Transverse colon (tissue), 4 donors: Measurements from ENCODE around the gene PVALEF. TPM values are rescaled to one million over a fixed set of nuclear protein-coding genes. Genes with fewer than 3 reads are reported as not detected.

Experiments used
- DNase-seq: peaks from one replicate; pipeline ENCODE4 v3.0.0-alpha.2; 2019
- H3K27ac ChIP-seq, 4 donors: fragments of 200-600 bp; sonication (generic); 2 replicates each; pipeline ENCODE4 v1.5.1; 2016 to 2018; ENCODE audit warnings: inconsistent platforms in 4 of 4
- H3K27me3 ChIP-seq: fragments of 200-600 bp; sonication (generic); 2 replicates; pipeline ENCODE4 v1.5.1; 2017; ENCODE audit warnings: inconsistent platforms
- H3K36me3 ChIP-seq, 4 donors: fragments of 200-600 bp; sonication (generic); 2 replicates each; pipeline ENCODE4 v1.5.1; 2017 to 2019; ENCODE audit warnings: inconsistent platforms in 4 of 4
- H3K4me1 ChIP-seq, 4 donors: fragments of 200-600 bp; sonication (generic); 2 replicates each; pipeline ENCODE4 v1.5.1; 2017 to 2020; ENCODE audit warnings: inconsistent platforms in 4 of 4
- H3K4me3 ChIP-seq, 4 donors: fragments of 200-600 bp; sonication (generic); 1 replicate in 1 of 4; 2 replicates in 3 of 4; pipeline versions ENCODE4 v1.5.1 to v1.6.1; 2017 to 2019; ENCODE audit warnings: inconsistent platforms in 4 of 4
- H3K9me3 ChIP-seq, 2 donors: fragments of 200-600 bp; sonication (generic); 2 replicates each; pipeline ENCODE4 v1.5.1; 2017 to 2019; ENCODE audit warnings: inconsistent platforms in 2 of 2
- CTCF ChIP-seq, 5 experiments: fragments of 200-600 bp in 3 of 5; fragments of 450-650 bp in 2 of 5; sonication (generic) in 3 of 5; IDR thresholded peaks; 1 replicate in 2 of 5; 2 replicates in 3 of 5; pipeline ENCODE4 v1.5.1; 2016 to 2017; ENCODE audit warnings: antibody characterized with exemption in 5 of 5, inconsistent platforms in 3 of 5, mild to moderate bottlenecking in 2 of 5, moderate library complexity in 1 of 5
- EP300 ChIP-seq: sonication (generic); formaldehyde crosslinking; IDR thresholded peaks from one replicate; pipeline ENCODE4 v1.6.1; 2017; ENCODE audit warnings: antibody characterized with exemption, low read depth
- POLR2A ChIP-seq: fragments of 450-650 bp; IDR thresholded peaks from one replicate; pipeline ENCODE4 v1.6.1; 2016; ENCODE audit warnings: antibody characterized with exemption, mild to moderate bottlenecking, moderate library complexity
- POLR2AphosphoS5 ChIP-seq, 3 donors: sonication (generic); formaldehyde crosslinking; IDR thresholded peaks; one replicate each; pipeline ENCODE4 v1.6.1; 2016; ENCODE audit warnings: antibody characterized with exemption in 3 of 3
- WGBS, 2 donors: methylation state at CpG; one replicate each; pipeline ENCODE4 v1.1.5; 2018; ENCODE audit warnings: low coverage in 1 of 2; 5-methylcytosine and 5-hydroxymethylcytosine counted together
- in situ Hi-C, 4 donors: fragments of 200-750 bp; cut with MboI; loops; one replicate each; pipeline versions ENCODE4 v1.15.0 to v1.15.1; 2017; ENCODE audit warnings: low sequenced_read_pairs in 3 of 4, low pct_ligation_motif_present in 1 of 4, low pct_unique_long_range_greater_than_20kb in 1 of 4
- intact Hi-C: fragments of 100-400 bp; cut with DNase I; formaldehyde crosslinking; loops from one replicate; pipeline ENCODE4 v1.15.1; 2023; ENCODE audit warnings: low total_unique reads
- total RNA-seq, 4 donors: library from RNA; depleted of rRNA; stranded (reverse); fragments of >200 nt; gene quantifications; one replicate each; pipeline ENCODE4 v1.1.0, GENCODE V29; 2016

Gene PVALEF
- total RNA-seq, 4 donors from 2014 or later, result not detected

DNA sequence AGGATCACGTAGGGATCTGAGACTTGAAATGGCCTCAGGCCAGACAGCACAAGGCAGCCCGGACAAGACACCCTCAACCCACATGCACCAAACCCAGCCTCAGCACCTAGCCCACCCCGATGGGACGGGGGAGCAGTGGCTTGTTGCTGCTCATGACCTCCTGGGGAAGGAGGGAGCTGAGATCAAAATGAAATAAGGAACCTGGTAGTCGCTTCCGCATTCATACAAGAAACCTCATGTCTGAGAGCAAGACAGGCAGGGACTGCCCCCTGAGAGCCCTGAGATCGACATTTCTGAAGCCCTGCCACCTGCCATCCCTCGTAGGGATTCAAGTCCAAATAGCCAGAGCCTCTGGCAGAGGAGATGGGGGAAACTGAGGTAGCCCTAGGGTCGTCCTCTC, 63.1 kb downstream of the PVALEF start:
- H3K9me3 ChIP-seq, result no peaks in the 10 kb centered on the region
- TF ChIP-seq POLR2AphosphoS5 (IDR thresholded peaks at IDR 0.05) (no peak), CTCF (IDR thresholded peaks at IDR 0.05) (no peak), EP300 (no peak), POLR2A (no peak)
- 74 to 100% methylated on average over 3 to 9 of the region's 9 CpGs for WGBS, 2 donors
- intact Hi-C loops (no loop called here), in situ Hi-C loops (no loop called here)
- peaks cover 0 to 8% (median 0%) of the 10 kb centered on the region in 4 donors for H3K36me3 ChIP-seq
- peak overlapping the region in 1 of 4 donors; percentile 18 for H3K27ac ChIP-seq
- no peaks in the 10 kb centered on the region for H3K27me3 ChIP-seq
- peaks cover 0 to 5% (median 5%) of the 10 kb centered on the region in 4 donors for H3K4me1 ChIP-seq
- no peak for DNase-seq
- H3K4me3 ChIP-seq, result no peak overlapping the region

- intact Hi-C loops, result no loop called here
- H3K27ac ChIP-seq, result no peak overlapping the region
- no peaks in the 10 kb centered on the region for H3K27me3 ChIP-seq
- H3K4me1 ChIP-seq, result no peaks in the 10 kb centered on the region
- no peak overlapping the region for H3K4me3 ChIP-seq
- no peak for TF ChIP-seq CTCF (IDR thresholded peaks at IDR 0.05)
- TF ChIP-seq POLR2A, result no peak
- TF ChIP-seq EP300, result no peak
- TF ChIP-seq POLR2AphosphoS5 (IDR thresholded peaks at IDR 0.05), result no peak
- no peaks in the 10 kb centered on the region for H3K9me3 ChIP-seq
- peaks cover 0 to 8% (median 0%) of the 10 kb centered on the region in 4 donors for H3K36me3 ChIP-seq
- DNase-seq, result no peak
- WGBS, 2 donors, result 87% methylated on average over 26 of the region's 32 CpGs; no CpG with 5 or more reads in 1 of the 2 donors
- in situ Hi-C loops, result no loop called here
Observed at GRCh38 chr17:81228834-81229665, 63.7 kb downstream of the PVALEF start.

DNA sequence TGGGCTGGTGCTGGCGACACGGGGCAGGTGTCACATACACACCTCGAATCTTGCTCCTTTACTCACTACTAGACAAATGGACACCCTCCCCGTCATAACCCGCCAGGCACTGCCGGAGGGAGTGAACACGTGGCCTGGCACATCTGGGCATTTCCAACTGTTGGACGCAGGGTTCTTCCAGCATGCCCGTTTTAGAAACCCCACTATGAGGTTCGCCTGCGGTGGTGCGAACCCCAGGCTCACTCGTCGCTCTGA, 64.3 kb downstream of the PVALEF start:
- no peak for TF ChIP-seq CTCF (IDR thresholded peaks at IDR 0.05)
- TF ChIP-seq POLR2AphosphoS5 (IDR thresholded peaks at IDR 0.05), result no peak
- no peak for TF ChIP-seq POLR2A
- no peak for TF ChIP-seq EP300
- in situ Hi-C loops (no loop called here), intact Hi-C loops (no loop called here)
- 92% methylated on average over 14 of the region's 14 CpGs; no CpG with 5 or more reads in 1 of the 2 donors for WGBS, 2 donors
- H3K36me3 ChIP-seq, result peaks cover 0 to 8% (median 0%) of the 10 kb centered on the region in 4 donors
- no peaks in the 10 kb centered on the region for H3K9me3 ChIP-seq
- H3K27ac ChIP-seq, result no peak overlapping the region
- H3K4me3 ChIP-seq, result no peak overlapping the region
- H3K27me3 ChIP-seq, result no peaks in the 10 kb centered on the region
- H3K4me1 ChIP-seq, result no peaks in the 10 kb centered on the region
- no peak for DNase-seq

- Histone ChIP-seq H3K9me3 (no peaks in the 10 kb centered on the region), H3K27me3 (no peaks in the 10 kb centered on the region), H3K27ac (no peak overlapping the region), H3K4me3 (no peak overlapping the region), H3K4me1 (no peaks in the 10 kb centered on the region), H3K36me3 (peaks cover 0 to 8% (median 0%) of the 10 kb centered on the region in 4 donors)
- TF ChIP-seq CTCF (IDR thresholded peaks at IDR 0.05), result peak in 4 of 5 experiments; percentile 13 to 24 (median 22)
- no peak for TF ChIP-seq POLR2AphosphoS5 (IDR thresholded peaks at IDR 0.05)
- TF ChIP-seq EP300, result no peak
- no peak for TF ChIP-seq POLR2A
- in situ Hi-C loops, result no loop called here
- intact Hi-C loops, result loop anchor here (10.0 kb wide), 1 partner anchor 65 kb away; the partner anchor contains the start of gene SLC38A10
- DNase-seq, result no peak
- WGBS, 2 donors, result 91 to 100% methylated on average over 5 to 26 of the region's 26 CpGs
Observed at GRCh38 chr17:81230043-81230820, 64.9 kb downstream of the PVALEF start.
